ENCODE measurements around the gene TRIO.

The TRIO gene

DNA sequence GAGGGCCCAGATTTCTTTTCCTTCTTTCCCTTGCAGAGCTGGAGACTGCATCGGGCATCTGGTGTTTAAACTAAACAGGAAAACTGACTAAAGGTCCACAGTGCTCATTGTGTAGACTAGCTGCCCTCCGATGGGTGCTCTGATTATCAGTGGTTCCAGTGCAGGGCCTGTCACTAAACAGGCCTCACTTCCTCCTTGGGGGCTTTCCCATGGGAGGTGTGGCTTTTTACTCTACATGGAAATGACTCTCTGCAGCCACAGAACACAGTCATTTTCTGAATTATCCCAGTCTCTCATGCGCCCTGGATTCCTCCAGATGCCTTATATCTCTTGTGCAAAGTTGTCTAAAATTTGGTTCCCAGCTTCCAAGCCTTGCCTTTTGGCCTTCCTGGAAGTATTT, 199.2 kb downstream of the TRIO start:
- H3K4me3 ChIP-seq (ENCODE audit: low read length): peak overlapping the region; percentile 40
- peak overlapping the region; percentile 68 for H3K27ac ChIP-seq (ENCODE audit: low read length)
- no peaks in the 10 kb centered on the region for H3K27me3 ChIP-seq (ENCODE audit: insufficient read depth, low read length)
- no peaks in the 10 kb centered on the region; the same call in 1 of the 2 replicates for H3K9me3 ChIP-seq (ENCODE audit: insufficient read depth, low read depth, low read length)
- H3K36me3 ChIP-seq (ENCODE audit: insufficient read depth, low read depth, low read length): peaks cover 42% of the 10 kb centered on the region
- peaks cover 27% of the 10 kb centered on the region for H3K4me1 ChIP-seq (ENCODE audit: insufficient read depth, low read length)
- peak overlapping the region; percentile 69; the same call in 1 of the 2 replicates for H3K9ac ChIP-seq (ENCODE audit: low read depth, low read length)

DNA sequence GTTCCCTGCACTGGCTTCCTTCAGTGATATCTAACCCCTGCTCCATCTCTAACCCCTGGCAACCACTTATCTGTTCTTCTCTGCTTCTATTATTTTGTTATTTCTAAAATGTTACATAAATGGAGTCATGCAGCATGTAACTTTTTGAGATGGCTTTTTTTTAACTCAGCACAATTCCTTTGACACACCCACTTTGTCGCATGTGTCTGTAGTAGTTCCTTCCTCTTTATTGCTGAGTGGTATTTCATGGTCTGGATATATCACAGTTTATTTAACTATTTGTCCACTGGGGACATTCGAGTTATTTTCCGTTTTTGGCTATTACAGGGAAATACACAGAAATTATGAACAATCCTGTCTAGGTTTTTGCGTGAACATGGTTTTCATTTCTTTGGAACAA, 200.2 kb downstream of the TRIO start:
- H3K27me3 ChIP-seq (ENCODE audit: insufficient read depth, low read length): no peaks in the 10 kb centered on the region
- peaks cover 27% of the 10 kb centered on the region for H3K4me1 ChIP-seq (ENCODE audit: insufficient read depth, low read length)
- no peak overlapping the region for H3K4me3 ChIP-seq (ENCODE audit: low read length)
- no peak overlapping the region for H3K27ac ChIP-seq (ENCODE audit: low read length)
- peaks cover 32% of the 10 kb centered on the region for H3K36me3 ChIP-seq (ENCODE audit: insufficient read depth, low read depth, low read length)
- H3K9ac ChIP-seq (ENCODE audit: low read depth, low read length): no peak overlapping the region
- no peaks in the 10 kb centered on the region; the same call in 1 of the 2 replicates for H3K9me3 ChIP-seq (ENCODE audit: insufficient read depth, low read depth, low read length)

DNA sequence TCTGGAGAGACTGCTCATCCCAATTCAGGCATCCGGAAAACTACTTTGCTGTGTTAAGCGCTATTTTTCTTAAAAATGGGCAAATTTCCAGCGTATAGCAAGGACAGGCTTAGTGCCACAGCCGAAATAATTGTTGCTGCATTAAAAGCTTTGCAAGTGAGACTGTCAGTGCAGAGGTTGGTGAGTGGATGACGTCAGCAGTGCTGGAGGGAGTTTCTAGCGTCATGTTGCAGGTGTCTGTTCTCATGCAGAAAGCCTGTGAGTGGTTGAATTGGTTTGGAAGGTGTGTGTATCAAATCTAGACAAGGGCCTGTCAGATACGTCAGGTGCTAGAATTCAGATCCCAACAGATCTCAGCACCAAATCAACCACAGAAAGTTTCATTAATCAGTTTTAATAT, 204.4 kb downstream of the TRIO start:
- Histone ChIP-seq H3K9ac (ENCODE audit: low read depth, low read length) (no peak overlapping the region), H3K4me1 (ENCODE audit: insufficient read depth, low read length) (peaks cover 10% of the 10 kb centered on the region), H3K27me3 (ENCODE audit: insufficient read depth, low read length) (no peaks in the 10 kb centered on the region), H3K9me3 (ENCODE audit: insufficient read depth, low read depth, low read length) (no peaks in the 10 kb centered on the region; the same call in 1 of the 2 replicates), H3K4me3 (ENCODE audit: low read length) (no peak overlapping the region), H3K27ac (ENCODE audit: low read length) (no peak overlapping the region), H3K36me3 (ENCODE audit: insufficient read depth, low read depth, low read length) (peaks cover 28% of the 10 kb centered on the region)

DNA sequence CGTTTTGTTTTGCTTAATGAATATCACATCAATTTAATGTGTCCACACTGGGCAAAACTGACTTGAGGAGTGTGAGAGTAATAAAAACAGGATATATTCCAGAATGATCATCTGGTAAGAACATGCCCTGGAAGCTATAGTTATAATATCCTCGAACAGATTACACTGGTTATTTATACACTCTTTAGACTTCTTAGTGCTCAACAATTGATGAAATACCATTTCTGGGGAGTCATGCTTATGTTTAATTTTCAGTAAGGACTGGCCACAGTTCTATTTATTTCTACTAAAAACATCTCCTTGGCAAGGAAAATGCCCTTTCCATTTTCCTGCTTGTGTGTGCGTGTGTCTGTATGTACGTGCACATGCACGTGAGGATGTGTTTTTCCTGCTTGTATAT, 205.0 kb downstream of the TRIO start:
- Histone ChIP-seq H3K9ac (ENCODE audit: low read depth, low read length) (no peak overlapping the region), H3K27ac (ENCODE audit: low read length) (no peak overlapping the region), H3K36me3 (ENCODE audit: insufficient read depth, low read depth, low read length) (peaks cover 28% of the 10 kb centered on the region), H3K27me3 (ENCODE audit: insufficient read depth, low read length) (no peaks in the 10 kb centered on the region), H3K4me3 (ENCODE audit: low read length) (no peak overlapping the region), H3K9me3 (ENCODE audit: insufficient read depth, low read depth, low read length) (no peaks in the 10 kb centered on the region; the same call in 1 of the 2 replicates), H3K4me1 (ENCODE audit: insufficient read depth, low read length) (peaks cover 6% of the 10 kb centered on the region; the same call in 1 of the 2 replicates)

DNA sequence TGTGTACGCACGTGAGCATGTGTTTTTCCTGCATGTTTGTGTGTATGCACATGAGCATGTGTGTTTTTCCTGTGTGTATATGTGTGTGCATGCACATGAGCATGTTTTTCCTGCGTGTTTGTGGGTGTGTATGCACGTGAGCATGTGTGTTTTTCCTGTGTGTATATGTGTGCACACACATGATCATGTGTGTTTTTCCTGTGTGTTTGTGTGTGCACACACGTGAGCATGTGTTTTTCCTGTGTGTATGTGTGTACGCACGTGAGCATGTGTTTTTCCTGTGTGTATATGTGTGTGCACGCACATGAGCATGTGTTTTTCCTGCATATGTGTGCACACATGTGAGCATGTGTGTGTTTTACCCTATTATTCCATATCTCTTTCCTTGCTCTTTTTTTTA, 205.9 kb downstream of the TRIO start:
- Histone ChIP-seq H3K9ac (ENCODE audit: low read depth, low read length) (no peak overlapping the region), H3K27ac (ENCODE audit: low read length) (no peak overlapping the region), H3K36me3 (ENCODE audit: insufficient read depth, low read depth, low read length) (peaks cover 22% of the 10 kb centered on the region), H3K9me3 (ENCODE audit: insufficient read depth, low read depth, low read length) (no peaks in the 10 kb centered on the region; the same call in 1 of the 2 replicates), H3K4me1 (ENCODE audit: insufficient read depth, low read length) (0 out of 2 replicates have a peak, but pooled peaks cover 3% of the 10 kb centered on the region), H3K27me3 (ENCODE audit: insufficient read depth, low read length) (no peaks in the 10 kb centered on the region), H3K4me3 (ENCODE audit: low read length) (no peak overlapping the region)

DNA sequence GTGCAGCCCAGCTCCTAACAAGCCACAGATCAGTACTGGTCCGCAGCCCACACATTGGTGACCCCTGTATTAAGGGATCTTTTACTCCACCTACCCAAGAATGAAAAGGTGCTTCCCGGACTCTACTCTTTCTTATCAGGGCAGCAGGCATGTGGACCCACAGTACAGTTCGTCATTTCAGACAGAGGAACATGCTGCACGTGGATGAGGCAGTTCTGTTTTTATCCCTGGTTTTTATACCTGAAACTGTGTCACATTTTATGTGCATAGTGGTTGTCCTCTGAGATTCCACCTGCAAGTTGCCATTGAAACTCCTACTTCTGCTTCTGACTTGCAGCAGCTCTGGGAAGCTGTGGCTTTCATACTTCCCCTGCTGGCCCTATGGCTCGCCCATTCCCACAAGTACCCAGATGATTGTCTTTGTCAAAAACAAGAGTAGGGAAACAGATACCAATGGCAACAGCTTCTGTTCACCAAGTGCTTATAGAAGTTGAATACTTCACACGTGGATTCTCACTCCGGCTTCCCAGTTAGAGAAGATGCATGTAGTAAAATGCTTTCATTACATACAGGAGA, 208.0 kb downstream of the TRIO start:
- H3K4me1 ChIP-seq (ENCODE audit: insufficient read depth, low read length): peaks cover 4% of the 10 kb centered on the region; the same call in 1 of the 2 replicates
- no peak overlapping the region for H3K9ac ChIP-seq (ENCODE audit: low read depth, low read length)
- H3K27me3 ChIP-seq (ENCODE audit: insufficient read depth, low read length): no peaks in the 10 kb centered on the region
- H3K9me3 ChIP-seq (ENCODE audit: insufficient read depth, low read depth, low read length): no peaks in the 10 kb centered on the region; the same call in 1 of the 2 replicates
- H3K27ac ChIP-seq (ENCODE audit: low read length): no peak overlapping the region
- peaks cover 7% of the 10 kb centered on the region for H3K36me3 ChIP-seq (ENCODE audit: insufficient read depth, low read depth, low read length)
- no peak overlapping the region for H3K4me3 ChIP-seq (ENCODE audit: low read length)

DNA sequence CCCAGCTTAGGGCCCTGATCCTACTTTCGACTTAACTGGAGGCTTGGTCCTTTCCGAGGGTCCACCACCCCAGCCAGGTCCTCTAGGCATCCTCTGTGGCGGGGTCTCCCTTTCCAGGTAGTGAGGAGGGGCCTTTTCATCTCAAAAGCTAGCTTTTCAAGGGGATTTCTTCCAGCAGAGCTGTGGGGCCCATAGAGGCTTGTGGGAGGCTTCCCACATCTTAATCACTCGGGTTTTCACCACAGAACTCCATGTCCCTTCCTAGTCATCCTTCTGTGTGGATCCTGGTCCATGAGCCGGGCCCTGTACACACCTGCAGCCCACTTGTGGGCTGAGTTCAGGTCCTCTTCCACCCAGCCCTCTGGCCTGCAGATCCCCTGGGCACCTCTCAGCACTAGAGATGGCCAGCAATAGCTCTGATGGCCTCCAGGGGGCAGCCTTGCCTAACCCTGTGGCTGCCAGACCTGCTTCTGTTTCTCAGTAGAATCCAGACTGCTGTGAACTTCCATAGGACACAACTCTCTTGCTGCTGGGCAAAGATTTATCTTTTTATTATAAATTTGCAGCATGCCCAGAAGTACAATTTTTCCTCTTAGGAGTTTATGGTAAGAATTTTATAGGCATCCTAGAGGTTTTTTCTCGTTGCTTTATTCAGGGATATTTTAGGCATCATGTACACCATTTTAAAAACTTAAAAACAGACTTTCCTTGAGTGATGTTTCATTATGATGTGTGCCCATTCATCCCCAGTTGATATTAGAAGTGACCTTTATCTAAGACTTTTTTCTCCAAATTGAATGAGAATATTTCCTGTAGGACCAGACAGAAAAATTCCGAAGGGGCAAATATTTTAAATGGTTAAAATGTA, 208.9 kb downstream of the TRIO start:
- H3K9ac ChIP-seq (ENCODE audit: low read depth, low read length): no peak overlapping the region
- H3K4me1 ChIP-seq (ENCODE audit: insufficient read depth, low read length): peaks cover 13% of the 10 kb centered on the region
- H3K9me3 ChIP-seq (ENCODE audit: insufficient read depth, low read depth, low read length): no peaks in the 10 kb centered on the region
- no peaks in the 10 kb centered on the region for H3K36me3 ChIP-seq (ENCODE audit: insufficient read depth, low read depth, low read length)
- H3K27me3 ChIP-seq (ENCODE audit: insufficient read depth, low read length): no peaks in the 10 kb centered on the region
- H3K4me3 ChIP-seq (ENCODE audit: low read length): no peak overlapping the region
- no peak overlapping the region for H3K27ac ChIP-seq (ENCODE audit: low read length)

DNA sequence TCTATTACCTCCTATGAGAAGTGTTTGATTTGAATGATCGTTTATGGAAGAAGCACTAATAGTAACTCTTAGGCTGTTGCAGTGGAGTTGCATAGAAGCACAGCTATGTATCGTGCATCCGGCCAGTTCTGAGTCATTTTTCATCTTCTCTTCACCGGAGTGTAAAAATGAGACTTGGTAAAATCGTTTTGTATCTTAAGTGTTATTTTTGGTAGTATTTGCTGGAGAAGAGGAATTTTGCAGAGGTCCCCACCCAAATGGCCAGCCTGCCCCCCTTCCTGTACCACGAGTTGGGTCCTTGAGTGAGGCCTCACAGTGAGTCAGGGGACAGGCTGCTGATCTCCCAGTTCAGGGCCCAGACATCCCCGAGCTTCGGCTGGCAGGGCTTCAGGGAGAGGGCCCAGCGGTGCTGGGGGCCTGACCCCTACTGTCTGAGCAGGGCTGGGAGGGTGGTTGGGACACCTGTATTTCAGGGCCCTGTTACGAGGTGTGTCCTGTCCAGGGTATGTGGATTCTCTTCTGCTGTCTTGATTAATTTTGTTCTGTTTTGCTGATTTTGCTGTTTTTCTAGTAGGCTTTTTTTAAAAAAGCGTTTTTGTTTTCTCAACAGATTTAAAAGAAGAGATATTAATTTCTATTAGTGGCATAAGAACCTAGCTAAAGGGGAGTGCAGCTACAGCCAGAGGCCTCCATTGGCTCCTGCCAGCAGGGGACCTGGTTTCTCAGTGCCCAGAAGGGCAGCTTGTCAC, 210.8 kb downstream of the TRIO start:
- H3K4me3 ChIP-seq (ENCODE audit: low read length): no peak overlapping the region
- no peak overlapping the region for H3K9ac ChIP-seq (ENCODE audit: low read depth, low read length)
- no peaks in the 10 kb centered on the region for H3K27me3 ChIP-seq (ENCODE audit: insufficient read depth, low read length)
- peaks cover 19% of the 10 kb centered on the region for H3K4me1 ChIP-seq (ENCODE audit: insufficient read depth, low read length)
- H3K36me3 ChIP-seq (ENCODE audit: insufficient read depth, low read depth, low read length): peaks cover 4% of the 10 kb centered on the region; the same call in 1 of the 2 replicates
- H3K9me3 ChIP-seq (ENCODE audit: insufficient read depth, low read depth, low read length): no peaks in the 10 kb centered on the region
- H3K27ac ChIP-seq (ENCODE audit: low read length): no peak overlapping the region

DNA sequence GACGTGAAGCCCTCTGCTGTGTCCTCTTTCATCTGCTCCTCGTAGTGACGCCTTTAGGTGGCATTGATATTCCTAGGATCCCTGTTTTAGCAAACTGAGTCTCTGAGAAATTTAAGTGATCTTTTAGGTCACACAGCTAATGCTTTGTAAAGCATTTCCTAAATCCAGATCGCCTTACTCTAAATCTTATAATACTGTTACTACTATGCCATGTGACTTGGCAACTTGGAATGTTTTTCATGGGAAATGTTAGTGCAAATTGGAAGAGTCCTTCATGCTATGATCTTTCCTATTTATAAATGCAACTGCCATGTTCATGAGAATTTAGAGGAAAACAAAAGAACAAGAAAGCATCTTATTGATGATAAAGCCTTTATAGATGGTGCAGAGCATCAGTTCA, 212.2 kb downstream of the TRIO start:
- peaks cover 19% of the 10 kb centered on the region for H3K36me3 ChIP-seq (ENCODE audit: insufficient read depth, low read depth, low read length)
- H3K9ac ChIP-seq (ENCODE audit: low read depth, low read length): no peak overlapping the region
- no peak overlapping the region for H3K4me3 ChIP-seq (ENCODE audit: low read length)
- peaks cover 19% of the 10 kb centered on the region for H3K4me1 ChIP-seq (ENCODE audit: insufficient read depth, low read length)
- no peak overlapping the region for H3K27ac ChIP-seq (ENCODE audit: low read length)
- no peaks in the 10 kb centered on the region for H3K27me3 ChIP-seq (ENCODE audit: insufficient read depth, low read length)
- H3K9me3 ChIP-seq (ENCODE audit: insufficient read depth, low read depth, low read length): no peaks in the 10 kb centered on the region

DNA sequence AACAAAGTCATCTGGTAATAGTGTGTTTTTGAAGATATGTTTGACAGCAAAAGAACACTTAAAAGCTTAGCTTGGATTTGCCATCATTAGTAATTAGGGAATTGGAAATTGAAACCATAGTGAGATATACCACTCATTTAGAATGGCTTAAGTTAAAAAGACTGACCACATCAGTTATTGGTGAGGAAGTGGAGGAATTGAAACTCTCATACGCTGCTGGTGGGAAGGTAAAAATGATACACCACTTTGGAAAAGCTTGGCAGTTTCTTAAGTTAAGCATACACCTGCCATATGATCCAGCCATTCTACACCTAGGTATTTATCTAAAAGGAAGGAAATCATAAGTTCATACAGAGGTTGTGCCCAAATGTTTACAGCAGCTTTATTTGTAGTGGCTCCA, 213.2 kb downstream of the TRIO start:
- H3K4me3 ChIP-seq (ENCODE audit: low read length): no peak overlapping the region
- no peaks in the 10 kb centered on the region for H3K27me3 ChIP-seq (ENCODE audit: insufficient read depth, low read length)
- no peaks in the 10 kb centered on the region for H3K9me3 ChIP-seq (ENCODE audit: insufficient read depth, low read depth, low read length)
- H3K36me3 ChIP-seq (ENCODE audit: insufficient read depth, low read depth, low read length): peaks cover 27% of the 10 kb centered on the region
- H3K4me1 ChIP-seq (ENCODE audit: insufficient read depth, low read length): peaks cover 16% of the 10 kb centered on the region
- H3K27ac ChIP-seq (ENCODE audit: low read length): no peak overlapping the region
- no peak overlapping the region for H3K9ac ChIP-seq (ENCODE audit: low read depth, low read length)

DNA sequence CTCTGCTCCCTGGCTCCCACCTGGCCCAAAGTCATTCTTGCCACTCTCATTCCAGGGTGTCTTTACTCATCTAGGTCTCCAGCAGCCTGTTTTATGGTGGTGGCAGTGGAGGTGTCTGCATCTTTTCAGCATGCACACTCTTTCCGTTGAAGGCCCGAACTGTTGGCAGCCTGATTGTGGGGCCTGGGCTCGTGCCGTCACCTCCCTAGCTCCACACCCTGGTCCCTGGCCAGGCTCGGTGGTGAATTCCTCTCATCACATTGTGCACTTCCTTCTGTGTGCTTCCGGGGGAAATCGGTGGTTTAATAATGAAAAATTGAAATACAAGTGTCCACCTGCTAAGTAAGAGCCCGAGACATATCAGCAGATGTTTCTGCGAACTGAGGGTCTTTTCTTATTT, 214.3 kb downstream of the TRIO start:
- Histone ChIP-seq H3K36me3 (ENCODE audit: insufficient read depth, low read depth, low read length) (peaks cover 34% of the 10 kb centered on the region), H3K9me3 (ENCODE audit: insufficient read depth, low read depth, low read length) (no peaks in the 10 kb centered on the region), H3K4me3 (ENCODE audit: low read length) (peak overlapping the region; percentile 54), H3K4me1 (ENCODE audit: insufficient read depth, low read length) (peaks cover 16% of the 10 kb centered on the region), H3K27ac (ENCODE audit: low read length) (no peak overlapping the region), H3K9ac (ENCODE audit: low read depth, low read length) (peak overlapping the region; percentile 16; the same call in 1 of the 2 replicates), H3K27me3 (ENCODE audit: insufficient read depth, low read length) (no peaks in the 10 kb centered on the region)
